Calu3 (cell line): Measurements from ENCODE around the gene ELF5. TPM values are rescaled to one million over a fixed set of nuclear protein-coding genes. Genes with fewer than 3 reads are reported as not detected.

Experiments
- BruUV-seq: library from RNA; stranded (reverse); fragments of 400-500 nt; replicated peaks from 2 replicates; lab custom pipeline; 2021; lab: Mats Ljungman, UMichigan
- CTCF ChIA-PET: fragments of 300-600 bp; sonication (Branson Sonifier 250); formaldehyde crosslinking; loops from one replicate; lab custom pipeline; 2022; ENCODE audit warnings: antibody characterized with exemption; lab: Charles Lee
- DNase-seq: peaks from one replicate; pipeline ENCODE4 v3.0.0; 2022
- H3K27ac Mint-ChIP-seq: one replicate; pipeline ENCODE4 v1.8.0; 2022; ENCODE audit warnings: mixed read lengths; ENCODE audit not compliant: unreplicated experiment
- H3K27me3 Mint-ChIP-seq: one replicate; pipeline ENCODE4 v1.8.0; 2022; ENCODE audit warnings: mixed read lengths; ENCODE audit not compliant: unreplicated experiment
- H3K36me3 Mint-ChIP-seq: one replicate; pipeline ENCODE4 v1.8.0; 2022; ENCODE audit warnings: mild to moderate bottlenecking, moderate library complexity, mixed read lengths; ENCODE audit not compliant: insufficient read depth, unreplicated experiment
- H3K4me1 Mint-ChIP-seq: one replicate; pipeline ENCODE4 v1.8.0; 2022; ENCODE audit warnings: mild to moderate bottlenecking, low read depth, mixed read lengths; ENCODE audit not compliant: unreplicated experiment
- H3K4me3 Mint-ChIP-seq: one replicate; pipeline ENCODE4 v1.8.0; 2022; ENCODE audit warnings: mild to moderate bottlenecking, low read depth, moderate library complexity, mixed read lengths; ENCODE audit not compliant: unreplicated experiment
- H3K9me3 Mint-ChIP-seq: one replicate; pipeline ENCODE4 v1.8.0; 2022; ENCODE audit warnings: low read depth, mixed read lengths; ENCODE audit not compliant: unreplicated experiment
- CTCF ChIP-seq: fragments of 200-600 bp; IDR thresholded peaks from one replicate; pipeline ENCODE4 v1.8.0; 2022; ENCODE audit warnings: antibody characterized with exemption; ENCODE audit not compliant: unreplicated experiment
- intact Hi-C: fragments of 100-400 bp; cut with micrococcal nuclease; formaldehyde crosslinking; loops from one replicate; pipeline ENCODE4 v1.10.0; 2022; ENCODE audit not compliant: unreplicated experiment
- total RNA-seq: library from RNA; stranded (reverse); gene quantifications from 2 replicates; pipeline ENCODE4 v1.2.3, GENCODE V29; 2022

Gene ELF5
- total RNA-seq, 1 experiment from 2014 or later = not detected

DNA sequence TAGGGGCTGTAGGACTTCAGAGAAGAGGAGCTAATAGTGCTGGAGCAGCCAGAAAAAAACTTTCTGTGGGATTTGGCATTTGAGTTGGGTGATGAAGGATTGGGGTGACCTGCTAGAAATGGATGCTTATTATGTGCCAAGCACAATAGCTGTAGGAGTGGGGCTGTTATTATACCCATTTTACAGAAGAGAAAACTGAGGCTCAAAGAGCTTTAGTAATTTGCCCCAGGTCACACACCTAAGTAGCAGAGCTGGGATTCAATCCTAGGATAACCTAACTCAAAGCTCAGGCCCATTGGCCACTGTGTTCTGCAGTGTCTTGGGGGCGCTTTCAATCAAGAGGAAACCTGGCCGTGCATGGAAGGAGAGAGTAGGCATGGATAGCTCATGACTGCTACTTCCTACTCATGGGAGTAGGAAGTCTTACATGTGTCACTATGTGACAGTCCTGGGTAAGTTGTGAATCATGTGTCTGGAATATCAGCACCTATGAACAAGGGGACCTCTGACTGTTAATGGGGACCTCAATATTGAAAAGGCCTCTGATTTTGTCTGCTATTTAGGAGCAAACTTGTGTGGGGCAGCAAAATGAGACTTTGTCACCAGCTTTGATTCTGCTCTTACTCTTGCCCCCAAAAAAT, 6.1 kb upstream of the ELF5 start:
- intact Hi-C loops = no loop called here
- no peak for DNase-seq
- CTCF ChIA-PET = no interaction called here
- no peaks in the 10 kb centered on the region for H3K36me3 Mint-ChIP-seq
- H3K9me3 Mint-ChIP-seq = no peaks in the 10 kb centered on the region
- no peaks in the 10 kb centered on the region for H3K27me3 Mint-ChIP-seq
- no peak for TF ChIP-seq CTCF
- BruUV-seq = no TSS peak
- no peak overlapping the region for H3K4me3 Mint-ChIP-seq
- H3K27ac Mint-ChIP-seq = no peak overlapping the region
- no peaks in the 10 kb centered on the region for H3K4me1 Mint-ChIP-seq

GRCh38 chr11:34516247-34517040, 2.9 kb upstream of the ELF5 start:
- intact Hi-C loops = no loop called here
- CTCF ChIA-PET = no interaction called here
- Mint-ChIP-seq H3K27ac (no peak overlapping the region), H3K27me3 (no peaks in the 10 kb centered on the region), H3K4me3 (no peak overlapping the region), H3K9me3 (no peaks in the 10 kb centered on the region), H3K4me1 (peaks cover 15% of the 10 kb centered on the region), H3K36me3 (no peaks in the 10 kb centered on the region)
- no peak for TF ChIP-seq CTCF
- BruUV-seq = no TSS peak
- no peak for DNase-seq

DNA sequence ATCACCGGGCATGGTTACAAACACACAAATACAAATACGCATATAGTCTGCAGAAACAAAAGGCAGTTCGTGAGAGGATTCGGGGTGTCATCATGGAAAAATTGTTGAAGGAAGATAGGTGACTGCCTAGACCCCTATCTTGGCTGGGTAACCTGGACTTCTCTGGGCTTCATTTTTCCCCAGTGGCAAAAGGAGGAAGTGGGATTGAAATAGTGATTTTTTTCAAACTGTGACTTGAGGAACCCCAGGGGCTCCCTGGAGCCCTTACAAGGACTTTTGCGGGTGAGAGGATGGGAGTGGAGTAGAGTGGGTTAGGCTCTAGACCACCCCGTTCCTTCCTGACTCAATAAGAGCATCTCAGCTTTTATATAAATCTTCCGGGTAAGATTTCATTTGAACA, 1.0 kb upstream of the ELF5 start:
- no peaks in the 10 kb centered on the region for H3K36me3 Mint-ChIP-seq
- H3K4me1 Mint-ChIP-seq = peaks cover 22% of the 10 kb centered on the region
- H3K27ac Mint-ChIP-seq = no peak overlapping the region
- no peak for DNase-seq
- CTCF ChIA-PET = no interaction called here
- no peaks in the 10 kb centered on the region for H3K9me3 Mint-ChIP-seq
- H3K4me3 Mint-ChIP-seq = no peak overlapping the region
- no peak for TF ChIP-seq CTCF
- H3K27me3 Mint-ChIP-seq = no peaks in the 10 kb centered on the region
- intact Hi-C loops = loop anchor here (5.0 kb wide), 3 partner anchors 73 to 288 kb away; no protein-coding TSS in a partner anchor
- no TSS peak for BruUV-seq

DNA sequence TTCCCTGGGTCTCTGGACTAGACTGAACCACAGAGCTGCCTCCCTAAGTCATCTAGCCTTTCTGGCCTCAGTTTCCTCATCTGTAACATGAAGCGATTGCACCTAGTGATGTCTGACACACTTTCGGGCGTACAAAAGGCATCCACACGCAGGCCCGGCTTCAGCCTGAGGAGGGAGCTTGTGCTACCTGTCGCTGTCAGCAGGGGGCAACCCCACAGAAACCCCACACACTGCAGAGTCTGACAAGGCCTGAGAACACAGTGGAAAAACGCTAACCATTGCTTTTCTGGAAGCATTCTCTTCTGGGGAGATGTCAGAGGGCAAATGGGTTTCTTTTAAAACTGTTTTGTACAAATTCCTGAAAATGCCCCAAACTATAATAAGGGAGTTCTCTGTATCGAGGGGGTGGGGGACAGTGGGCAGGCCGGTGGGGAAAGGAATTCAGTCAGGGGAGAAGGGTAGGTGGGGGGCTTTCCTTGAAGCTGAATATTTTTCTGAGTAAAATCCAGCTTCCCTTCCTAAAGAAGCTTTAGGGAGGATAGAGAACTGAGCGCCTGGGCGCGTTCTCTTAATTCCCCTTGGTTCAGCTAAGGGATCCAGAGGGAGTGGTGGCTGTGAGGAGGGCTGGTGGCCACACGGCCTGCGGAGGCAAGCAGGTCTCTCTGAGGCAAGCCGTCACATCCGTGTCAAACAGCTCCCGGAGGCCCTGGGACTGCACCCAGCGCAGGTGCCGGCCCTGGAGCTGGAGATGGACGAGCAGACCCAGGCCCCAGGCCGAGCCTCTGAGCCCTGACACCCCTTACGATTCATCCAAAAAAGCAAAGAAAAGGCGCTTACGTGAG, 533 bp downstream of the ELF5 start:
- TF ChIP-seq CTCF = peak; percentile 81
- no TSS peak for BruUV-seq
- CTCF ChIA-PET = interaction anchor here (0.6 to 1.4 kb wide), 10 partner anchors 10 to 858 kb away, joined by 3 to 5 read pairs (median 4); partner anchors contain the start of gene EHF
- no peaks in the 10 kb centered on the region for H3K9me3 Mint-ChIP-seq
- no peaks in the 10 kb centered on the region for H3K36me3 Mint-ChIP-seq
- no peak overlapping the region for H3K27ac Mint-ChIP-seq
- H3K27me3 Mint-ChIP-seq = no peaks in the 10 kb centered on the region
- H3K4me3 Mint-ChIP-seq = no peak overlapping the region
- intact Hi-C loops = loop anchor here (2.0 to 5.0 kb wide), 4 partner anchors 74 to 378 kb away; no protein-coding TSS in a partner anchor
- peak; percentile 79 for DNase-seq
- peaks cover 23% of the 10 kb centered on the region for H3K4me1 Mint-ChIP-seq
